Spleen (tissue), 7 donors: ENCODE measurements around the gene DYSF.

Experiments
- POLR2A ChIP-seq, 3 donors: fragments of 450-650 bp; IDR thresholded peaks; one replicate each; pipeline ENCODE4 v1.5.1; 2017; ENCODE audit warnings: antibody characterized with exemption in 3 of 3, mild to moderate bottlenecking in 1 of 3
- POLR2AphosphoS5 ChIP-seq, 3 donors: sonication (generic); formaldehyde crosslinking; IDR thresholded peaks; one replicate each; pipeline ENCODE4 v1.5.1; 2017; ENCODE audit warnings: antibody characterized with exemption in 3 of 3
- TF ChIP-seq, protein P1 (sequence below), 11 experiments: fragments of 200-600 bp in 7 of 11; fragments of 450-650 bp in 4 of 11; sonication (generic) in 4 of 11; IDR thresholded peaks in 8 of 11; conservative IDR thresholded peaks in 3 of 11; 1 replicate in 7 of 11; 2 replicates in 4 of 11; pipeline versions ENCODE4 v1.4.0 to v1.8.0; 2016 to 2021; ENCODE audit warnings: antibody characterized with exemption in 11 of 11, inconsistent platforms in 4 of 11, mild to moderate bottlenecking in 1 of 11
- donor health status: DM: no; HTN: no; CAD: no; lungs with moderate emphysema.
- donor health status: DM: no; HTN: no; CAD: no.
- donor health status: DM: no; HTN: no; CAD: no.

DNA sequence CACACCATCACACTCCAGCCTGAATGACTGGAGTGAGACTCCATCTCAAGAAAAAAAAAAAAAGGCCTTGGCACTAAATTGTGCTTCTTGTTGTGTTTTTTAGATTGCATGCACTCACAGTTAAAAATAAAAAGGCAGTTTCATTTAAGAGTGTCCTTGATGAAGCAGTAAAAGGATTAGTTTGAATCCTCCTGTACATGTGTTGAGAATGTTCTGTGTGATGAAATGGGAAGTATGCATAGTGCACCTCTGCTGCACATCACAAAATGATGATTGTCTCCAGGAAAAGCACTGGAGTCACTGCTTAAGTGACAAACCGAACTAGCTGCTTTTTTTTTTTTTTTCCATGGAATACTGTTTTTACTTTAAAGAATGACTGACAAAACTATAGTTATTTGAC is 23.1 kb downstream of the DYSF start:
- TF ChIP-seq POLR2A (IDR thresholded peaks at IDR 0.05) (no peak), POLR2AphosphoS5 (IDR thresholded peaks at IDR 0.05) (no peak)
- TF ChIP-seq, protein P1, sequence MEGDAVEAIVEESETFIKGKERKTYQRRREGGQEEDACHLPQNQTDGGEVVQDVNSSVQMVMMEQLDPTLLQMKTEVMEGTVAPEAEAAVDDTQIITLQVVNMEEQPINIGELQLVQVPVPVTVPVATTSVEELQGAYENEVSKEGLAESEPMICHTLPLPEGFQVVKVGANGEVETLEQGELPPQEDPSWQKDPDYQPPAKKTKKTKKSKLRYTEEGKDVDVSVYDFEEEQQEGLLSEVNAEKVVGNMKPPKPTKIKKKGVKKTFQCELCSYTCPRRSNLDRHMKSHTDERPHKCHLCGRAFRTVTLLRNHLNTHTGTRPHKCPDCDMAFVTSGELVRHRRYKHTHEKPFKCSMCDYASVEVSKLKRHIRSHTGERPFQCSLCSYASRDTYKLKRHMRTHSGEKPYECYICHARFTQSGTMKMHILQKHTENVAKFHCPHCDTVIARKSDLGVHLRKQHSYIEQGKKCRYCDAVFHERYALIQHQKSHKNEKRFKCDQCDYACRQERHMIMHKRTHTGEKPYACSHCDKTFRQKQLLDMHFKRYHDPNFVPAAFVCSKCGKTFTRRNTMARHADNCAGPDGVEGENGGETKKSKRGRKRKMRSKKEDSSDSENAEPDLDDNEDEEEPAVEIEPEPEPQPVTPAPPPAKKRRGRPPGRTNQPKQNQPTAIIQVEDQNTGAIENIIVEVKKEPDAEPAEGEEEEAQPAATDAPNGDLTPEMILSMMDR (IDR thresholded peaks at IDR 0.05 in 8 of 11, conservative IDR thresholded peaks at IDR 0.05 in 3 of 11) = no peak
